Spinal cord (tissue), 10 donors: ENCODE results near the gene RELB. TPM values are rescaled to one million over a fixed set of nuclear protein-coding genes. Genes with fewer than 3 reads are reported as not detected.

Source experiments
- DNase-seq, 6 donors: peaks; one replicate each; pipeline versions ENCODE4 v3.0.0 to v3.0.0-alpha.2; 2013 to 2015; ENCODE audit warnings: low spot score in 6 of 6, low read depth in 4 of 6
- H3K27ac ChIP-seq: one replicate; pipeline ENCODE4 v1.5.1; 2013; ENCODE audit warnings: low read depth, low read length, control low read depth
- H3K27me3 ChIP-seq: one replicate; pipeline ENCODE4 v1.6.1; 2013; ENCODE audit warnings: low read length; ENCODE audit not compliant: control insufficient read depth, insufficient read depth
- H3K36me3 ChIP-seq: one replicate; pipeline ENCODE4 v1.6.1; 2013; ENCODE audit warnings: low read length; ENCODE audit not compliant: control insufficient read depth, insufficient read depth
- H3K4me1 ChIP-seq: one replicate; pipeline ENCODE4 v1.6.1; 2013; ENCODE audit warnings: low read length; ENCODE audit not compliant: control insufficient read depth, insufficient read depth
- H3K4me3 ChIP-seq: one replicate; pipeline ENCODE4 v1.5.1; 2013; ENCODE audit warnings: low read depth, low read length, control low read depth
- H3K9me3 ChIP-seq: one replicate; pipeline ENCODE4 v1.6.1; 2013; ENCODE audit warnings: low read length; ENCODE audit not compliant: control insufficient read depth, insufficient read depth
- WGBS: methylation state at CpG from one replicate; pipeline ENCODE4 v1.1.5; 2013; ENCODE audit warnings: missing lambda C conversion rate; ENCODE audit not compliant: insufficient coverage; 5-methylcytosine and 5-hydroxymethylcytosine counted together
- long read RNA-seq, 4 donors: transcript quantifications; one replicate each; lab custom pipeline, GENCODE V29; 2026
- polyA plus RNA-seq, 2 donors: library from polyadenylated mRNA; unstranded; fragments of 120-200 nt; gene quantifications; one replicate each; pipeline ENCODE4 v1.2.1, GENCODE V29; 2013; ENCODE audit not compliant: insufficient read length in 2 of 2
- total RNA-seq, 2 donors: library from RNA; depleted of rRNA in 1 of 2; stranded (reverse); fragments of 120-200 nt in 1 of 2; fragments of >200 nt in 1 of 2; gene quantifications; one replicate each; pipeline versions ENCODE4 v1.2.3 to v1.2.4, GENCODE V29; 2013 to 2014
- donor health status: healthy.

Gene RELB
- total RNA-seq: 1 to 10 TPM; 2.4 to 2.9 TPM
- 1 to 10 TPM; 3.9 to 4.0 TPM for polyA plus RNA-seq
- long read RNA-seq, donor 1: 0 reads
- long read RNA-seq, donor 2: 0 reads
- long read RNA-seq, donor 3, partial matches to known transcripts: 0 of 1 reads
- long read RNA-seq, donor 3, other reads (novel, unspliced or antisense): 0 of 1 reads
- long read RNA-seq, donor 4, partial matches to known transcripts: 0 of 1 reads
- long read RNA-seq, donor 4, other reads (novel, unspliced or antisense): 0 of 1 reads

DNA sequence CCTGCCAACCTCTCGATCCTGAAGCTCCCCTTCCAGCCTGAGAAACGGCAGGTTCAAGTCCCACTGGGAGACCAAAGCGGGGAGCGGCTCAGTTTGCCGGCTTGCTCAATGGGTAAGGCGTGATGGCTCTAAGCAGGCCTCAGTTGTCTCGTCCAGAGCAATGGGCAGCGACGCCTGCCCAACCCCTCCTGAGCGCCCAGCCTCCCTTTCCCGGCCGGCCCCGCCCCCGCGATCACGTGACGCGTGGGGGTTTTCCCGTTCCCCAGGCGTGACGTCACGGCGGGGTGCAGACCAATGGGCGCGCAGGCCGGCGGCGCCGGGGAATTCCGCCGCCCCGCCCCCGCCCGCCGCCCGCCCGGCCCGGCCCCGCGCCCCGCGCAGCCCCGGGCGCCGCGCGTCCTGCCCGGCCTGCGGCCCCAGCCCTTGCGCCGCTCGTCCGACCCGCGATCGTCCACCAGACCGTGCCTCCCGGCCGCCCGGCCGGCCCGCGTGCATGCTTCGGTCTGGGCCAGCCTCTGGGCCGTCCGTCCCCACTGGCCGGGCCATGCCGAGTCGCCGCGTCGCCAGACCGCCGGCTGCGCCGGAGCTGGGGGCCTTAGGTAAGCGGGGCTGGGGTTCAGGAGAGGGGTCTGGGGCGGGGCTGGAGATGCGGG, at the start of gene RELB:
RELB (plus strand) TSS at position 378 of the 653 bp plus-strand sequence; CDS start at position 494, 116 bp downstream.
- peak; percentile 60 to 96 (median 84) for DNase-seq
- no peaks in the 10 kb centered on the region for H3K27me3 ChIP-seq
- peaks cover 19% of the 10 kb centered on the region for H3K4me1 ChIP-seq
- H3K27ac ChIP-seq: peak within 1 kb of the TSS; percentile 91
- H3K9me3 ChIP-seq: no peaks in the 10 kb centered on the region
- WGBS: 1% methylated on average over 73 of the region's 79 CpGs
- no peaks in the 10 kb centered on the region for H3K36me3 ChIP-seq
- peak within 1 kb of the TSS; percentile 53 for H3K4me3 ChIP-seq

DNA sequence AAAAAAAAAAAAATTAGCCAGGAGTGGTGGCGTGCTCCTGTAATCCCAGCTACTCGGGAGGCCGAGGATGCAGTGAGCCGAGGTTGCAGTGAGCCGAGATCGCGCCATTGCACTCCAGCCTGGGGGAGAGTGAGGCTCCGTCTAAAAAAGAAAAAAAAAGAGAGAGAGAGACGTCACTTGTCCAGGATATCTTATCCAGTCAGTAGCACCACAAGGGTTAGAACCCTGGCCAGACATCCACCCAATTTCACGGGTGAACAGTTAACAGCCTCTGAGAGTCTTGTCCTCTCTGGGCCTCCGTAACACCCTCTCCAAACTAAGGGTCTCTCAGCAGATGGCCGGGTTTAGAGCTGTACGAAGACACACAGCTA, 47.0 kb upstream of the RELB start:
- Histone ChIP-seq H3K36me3 (peaks cover 19% of the 10 kb centered on the region), H3K27ac (peak overlapping the region; percentile 99), H3K27me3 (no peaks in the 10 kb centered on the region), H3K9me3 (no peaks in the 10 kb centered on the region), H3K4me1 (peaks cover 65% of the 10 kb centered on the region), H3K4me3 (peak overlapping the region; percentile 97)
- no peak for DNase-seq
- 44% methylated on average over 11 of the region's 13 CpGs for WGBS

GRCh38 chr19:44954649-44955504, 46.4 kb upstream of the RELB start, which contains the start of gene CLPTM1:
Gene CLPTM1, plus strand, starts transcription at chr19:44955380. Its CDS starts 16 bp downstream, at chr19:44955396.
- Histone ChIP-seq H3K9me3 (no peaks in the 10 kb centered on the region), H3K36me3 (peaks cover 17% of the 10 kb centered on the region), H3K4me3 (peak within 1 kb of the TSS; percentile 97), H3K27me3 (no peaks in the 10 kb centered on the region), H3K4me1 (peaks cover 60% of the 10 kb centered on the region), H3K27ac (peak within 1 kb of the TSS; percentile 99)
- DNase-seq: peak; percentile 93 to 99 (median 96)
- under 1% methylated on average over 65 of the region's 65 CpGs for WGBS

DNA sequence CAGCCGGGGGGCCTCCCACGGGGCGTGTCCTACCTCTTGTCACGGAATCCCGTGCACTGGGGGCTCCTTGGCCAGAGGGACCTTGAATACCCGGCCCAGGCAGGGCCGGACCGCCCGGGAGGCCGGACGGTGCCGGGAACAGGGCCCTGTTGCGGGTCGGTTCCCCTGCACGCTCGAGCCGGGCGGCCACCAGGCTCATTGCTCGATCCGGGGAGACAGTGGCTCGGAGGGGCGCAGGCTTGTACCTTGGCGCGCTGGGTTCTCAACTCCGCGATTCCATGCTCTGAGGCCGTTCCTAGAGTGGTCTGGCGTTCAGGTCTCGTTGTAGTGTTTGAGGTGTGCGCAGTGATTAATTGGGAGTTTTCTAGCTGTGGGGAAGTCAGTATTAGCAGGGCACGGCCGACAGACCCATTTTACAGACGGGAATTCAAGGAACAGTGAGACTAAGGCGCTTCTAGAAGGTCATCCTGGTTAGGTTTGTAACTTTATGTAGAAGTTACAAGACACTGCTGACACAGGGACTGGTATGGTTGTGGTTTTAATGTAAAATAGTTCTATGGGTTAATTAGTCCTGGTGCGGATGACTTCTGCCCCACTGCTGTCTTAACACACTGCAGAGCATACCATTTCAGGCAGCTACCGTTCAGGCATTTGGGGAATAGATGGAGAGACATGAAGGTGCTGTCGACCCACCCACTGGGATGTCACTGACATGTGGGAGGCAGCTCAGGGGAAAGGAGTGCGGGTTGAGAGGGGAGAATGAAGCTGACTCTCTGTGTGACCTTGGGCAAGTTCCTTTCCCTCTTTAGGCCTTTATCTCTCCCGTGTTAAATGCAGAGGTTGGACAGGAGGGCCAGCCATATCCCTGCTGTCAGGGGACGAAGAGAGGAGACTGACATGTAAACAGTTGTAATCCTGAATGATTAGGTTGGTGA, 45.5 kb upstream of the RELB start:
- H3K9me3 ChIP-seq: no peaks in the 10 kb centered on the region
- H3K27me3 ChIP-seq: no peaks in the 10 kb centered on the region
- DNase-seq: no peak
- H3K4me3 ChIP-seq: peak overlapping the region; percentile 97
- peaks cover 54% of the 10 kb centered on the region for H3K4me1 ChIP-seq
- peak overlapping the region; percentile 36 for H3K27ac ChIP-seq
- WGBS: 7% methylated on average over 39 of the region's 40 CpGs
- peaks cover 20% of the 10 kb centered on the region for H3K36me3 ChIP-seq

GRCh38 chr19:44957526-44957925, 43.7 kb upstream of the RELB start:
- peaks cover 37% of the 10 kb centered on the region for H3K4me1 ChIP-seq
- H3K27me3 ChIP-seq: no peaks in the 10 kb centered on the region
- peaks cover 33% of the 10 kb centered on the region for H3K36me3 ChIP-seq
- no peak for DNase-seq
- H3K9me3 ChIP-seq: no peaks in the 10 kb centered on the region
- WGBS: 93% methylated on average over 5 of the region's 7 CpGs
- no peak overlapping the region for H3K4me3 ChIP-seq
- no peak overlapping the region for H3K27ac ChIP-seq

GRCh38 chr19:44958090-44958489, 43.2 kb upstream of the RELB start:
- Histone ChIP-seq H3K36me3 (peaks cover 39% of the 10 kb centered on the region), H3K27me3 (no peaks in the 10 kb centered on the region), H3K4me3 (no peak overlapping the region), H3K9me3 (no peaks in the 10 kb centered on the region), H3K27ac (no peak overlapping the region), H3K4me1 (peaks cover 36% of the 10 kb centered on the region)
- no peak for DNase-seq
- WGBS: 57% methylated on average over 4 of the region's 9 CpGs

GRCh38 chr19:44959691-44960090, 41.6 kb upstream of the RELB start:
- 90% methylated on average over 3 of the region's 5 CpGs for WGBS
- Histone ChIP-seq H3K36me3 (peaks cover 47% of the 10 kb centered on the region), H3K27ac (no peak overlapping the region), H3K4me3 (no peak overlapping the region), H3K27me3 (no peaks in the 10 kb centered on the region), H3K4me1 (peaks cover 22% of the 10 kb centered on the region), H3K9me3 (no peaks in the 10 kb centered on the region)
- no peak for DNase-seq

DNA sequence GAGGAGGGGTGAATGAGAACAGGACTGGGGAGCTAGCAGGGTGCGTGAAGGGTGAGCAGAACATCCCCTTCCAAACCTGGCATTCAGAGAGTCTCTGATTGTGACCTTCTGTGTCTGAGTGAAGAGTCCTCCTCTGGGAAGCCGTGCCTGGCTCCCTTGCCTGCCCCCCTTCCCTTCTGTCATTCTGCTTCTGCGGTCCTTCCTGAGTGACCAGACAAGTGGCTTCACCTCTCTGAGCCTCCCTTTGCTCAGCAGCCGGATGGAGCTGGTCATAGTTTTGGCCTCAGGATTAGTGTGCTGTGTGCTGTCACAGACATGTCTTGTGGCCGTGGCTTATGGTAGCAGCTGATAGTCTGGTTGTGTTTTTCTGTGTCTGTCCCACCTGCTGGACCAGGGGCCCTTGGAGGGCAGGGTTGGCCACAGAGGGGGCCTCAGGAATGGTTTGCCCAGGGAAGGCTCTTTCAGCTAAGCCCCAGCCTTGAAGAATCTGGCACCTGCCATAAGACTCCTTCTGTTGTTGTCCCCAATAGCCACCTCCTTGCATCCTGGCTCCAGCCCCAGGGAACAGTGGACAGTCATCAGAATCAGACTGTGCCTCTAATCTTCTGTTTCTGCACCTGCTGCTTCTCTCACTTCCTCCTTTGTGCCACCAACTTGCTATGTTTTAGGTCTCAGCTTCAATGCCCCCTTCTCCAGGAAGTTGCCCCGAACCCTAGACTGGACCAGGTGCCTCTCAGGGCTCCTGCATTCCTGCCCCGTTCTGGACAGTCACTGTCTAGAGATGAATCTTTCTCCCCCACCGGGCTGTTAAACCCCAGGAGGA, 40.1 kb upstream of the RELB start:
- H3K9me3 ChIP-seq: no peaks in the 10 kb centered on the region
- peaks cover 60% of the 10 kb centered on the region for H3K36me3 ChIP-seq
- H3K4me1 ChIP-seq: peaks cover 20% of the 10 kb centered on the region
- H3K4me3 ChIP-seq: no peak overlapping the region
- WGBS: 94% methylated on average over 7 of the region's 8 CpGs
- DNase-seq: no peak
- H3K27me3 ChIP-seq: no peaks in the 10 kb centered on the region
- H3K27ac ChIP-seq: no peak overlapping the region
